ENCODE measurements around the gene CACNA1H. TPM values are rescaled to one million over a fixed set of nuclear protein-coding genes. Genes with fewer than 3 reads are reported as not detected.

The CACNA1H gene
- total and polyA plus RNA-seq, 9 of the 15 experiments (the other 6 are each of a cell fraction or from before 2014, with no cell fraction given): 0.10 to 0.18 TPM; not detected in 7

- Histone ChIP-seq H3K9me3 (replicated peaks; ENCODE audit: control insufficient read depth, insufficient read depth, low read depth, low read length) (no peaks in the 10 kb centered on the region), H3K9ac (ENCODE audit: insufficient read depth in 1 of 2, low read depth in 2 of 2, low read length in 2 of 2) (no peak overlapping the region), H3K4me3 (no peak overlapping the region), H3K36me3 (ENCODE audit: control insufficient read depth, insufficient read depth, low read length) (no peaks in the 10 kb centered on the region), H3K9me1 (ENCODE audit: control insufficient read depth, insufficient read depth, low read length) (no peaks in the 10 kb centered on the region), H3K4me2 (ENCODE audit: insufficient read depth, low read length) (no peak overlapping the region), H2AFZ (ENCODE audit: low read depth, low read length) (no peak overlapping the region), H3K27ac (ENCODE audit: extremely low read depth, low read depth, low read length) (no peak overlapping the region), H3K27me3 (ENCODE audit: control insufficient read depth in 2 of 2, insufficient read depth in 2 of 2, low read length in 2 of 2) (peaks cover 49 to 96% of the 10 kb centered on the region in 2 experiments; a peak in 4 of 5 replicates), H4K20me1 (replicated peaks; ENCODE audit: control insufficient read depth, insufficient read depth, low read length) (peaks cover 29% of the 10 kb centered on the region), H3K4me1 (replicated peaks in 1 of 2; ENCODE audit: control insufficient read depth in 2 of 2, insufficient read depth in 2 of 2, low read length in 2 of 2) (peaks cover 0 to 79% of the 10 kb centered on the region in 2 experiments; a peak in 2 of 5 replicates), H3K79me2 (ENCODE audit: control insufficient read depth, insufficient read depth, low read length) (no peaks in the 10 kb centered on the region)
- TF ChIP-seq ZNF740 (CRISPR knock-in tag; IDR thresholded peaks at IDR 0.05): peak; percentile 45; the same call in 1 of the 2 replicates
- TF ChIP-seq ZNF740 (tag; IDR thresholded peaks at IDR 0.05): peak in 1 of 2 experiments; percentile 59; a peak in 1 of 4 replicates
- TF ChIP-seq PATZ1 (CRISPR knock-in tag; IDR thresholded peaks at IDR 0.05; ENCODE audit: borderline replicate concordance): no peak
- in situ Hi-C loops (cut with MboI): no loop called here
- FAIRE-seq (no peak), ATAC-seq (no peak), DNase-seq (ENCODE audit: extremely low read depth in 1 of 4, low spot score in 3 of 4) (no peak)
- intact Hi-C loops (cut with micrococcal nuclease): no loop called here
- ChIA-PET CTCF (ENCODE audit: low intra/inter-chr PET ratio) (no interaction called here), POLR2A (no interaction called here)
- 3% methylated on average over 30 of the region's 34 CpGs for WGBS (ENCODE audit: insufficient coverage, low coverage, missing lambda C conversion rate)
- BruUV-seq (replicated peaks): no TSS peak
Measured at GRCh38 chr16:1160773-1161348, 8.0 kb downstream of the CACNA1H start.

Measured in K562 (cell line).